ENCODE measurements around the gene SLC7A10.

DNA sequence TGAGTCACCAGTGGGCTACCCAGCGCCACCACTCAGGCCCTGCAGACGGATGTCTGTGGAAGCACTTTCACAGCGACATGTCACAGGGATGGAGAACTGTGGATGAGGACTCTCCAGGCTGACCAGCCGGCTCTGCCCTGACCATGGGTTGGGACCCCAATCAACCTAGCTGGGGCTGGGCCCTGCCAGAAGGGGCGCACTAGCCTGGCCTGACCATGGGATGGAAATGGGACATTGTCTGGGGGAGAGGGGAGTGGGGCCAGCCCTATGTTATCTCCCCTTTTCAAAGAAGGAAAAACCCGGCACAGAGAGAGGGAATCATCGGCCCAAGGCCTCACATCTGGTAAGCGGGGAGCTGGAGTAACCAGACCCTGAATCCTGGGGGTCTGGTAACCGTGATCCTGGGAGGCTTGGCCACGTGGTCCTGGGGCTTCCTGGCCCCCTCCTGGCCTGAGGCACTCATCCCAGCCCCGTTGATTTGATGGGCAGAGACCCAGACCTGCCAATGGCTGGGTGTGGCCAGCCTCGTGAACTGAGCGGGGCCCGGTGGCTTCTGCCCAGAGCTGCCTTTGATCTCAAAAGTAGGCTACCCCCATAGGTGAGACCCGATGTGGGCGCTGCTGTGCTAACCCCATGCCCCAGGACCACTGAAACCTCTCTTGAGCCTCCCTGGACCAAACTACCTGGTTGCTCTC is 11.2 kb upstream of the SLC7A10 start:
- no peak for TF ChIP-seq CTCF (IDR thresholded peaks at IDR 0.05 in 4 of 5, conservative IDR thresholded peaks at IDR 0.05 in 1 of 5)
- TF ChIP-seq POLR2A (IDR thresholded peaks at IDR 0.05): no peak
